Liver (tissue), 3 donors: Measurements from ENCODE around the gene MLLT10.

Experiments
- ATF3 ChIP-seq: IDR thresholded peaks from 2 replicates; pipeline ENCODE4 v1.6.1; 2016; ENCODE audit warnings: antibody characterized with exemption
- CTCF ChIP-seq: fragments of 150-350 bp; IDR thresholded peaks from 2 replicates; pipeline ENCODE4 v1.5.1; 2017; ENCODE audit warnings: improper control_type of control experiment, low read depth, low read length; ENCODE audit not compliant: missing input control
- FOXA1 ChIP-seq: IDR thresholded peaks from 2 replicates; pipeline ENCODE4 v1.6.1; 2016; ENCODE audit warnings: antibody characterized with exemption
- GABPA ChIP-seq, 2 donors: IDR thresholded peaks in 1 of 2; conservative IDR thresholded peaks in 1 of 2; 2 replicates each; pipeline ENCODE4 v1.6.1; 2016; ENCODE audit warnings: antibody characterized with exemption in 2 of 2, mild to moderate bottlenecking in 1 of 2, moderate library complexity in 1 of 2
- JUND ChIP-seq, 2 donors: IDR thresholded peaks; 2 replicates each; pipeline ENCODE4 v1.6.1; 2016; ENCODE audit warnings: antibody characterized with exemption in 2 of 2
- MAX ChIP-seq: IDR thresholded peaks from 2 replicates; pipeline ENCODE4 v1.6.1; 2016; ENCODE audit warnings: antibody characterized with exemption
- RAD21 ChIP-seq, 2 donors: IDR thresholded peaks; 2 replicates each; pipeline ENCODE4 v1.6.1; 2016; ENCODE audit warnings: antibody characterized with exemption in 2 of 2, mild to moderate bottlenecking in 2 of 2
- REST ChIP-seq: IDR thresholded peaks from 2 replicates; pipeline ENCODE4 v1.6.1; 2016; ENCODE audit warnings: antibody characterized with exemption, mild to moderate bottlenecking
- RXRA ChIP-seq, 2 donors: IDR thresholded peaks; 2 replicates each; pipeline ENCODE4 v1.6.1; 2017 to 2018; ENCODE audit warnings: antibody characterized with exemption in 2 of 2, mild to moderate bottlenecking in 1 of 2
- SP1 ChIP-seq: IDR thresholded peaks from 2 replicates; pipeline ENCODE4 v1.6.1; 2018; ENCODE audit warnings: antibody characterized with exemption, mild to moderate bottlenecking
- TAF1 ChIP-seq: conservative IDR thresholded peaks from 2 replicates; pipeline ENCODE4 v1.6.1; 2016; ENCODE audit warnings: antibody characterized with exemption, mild to moderate bottlenecking
- YY1 ChIP-seq: IDR thresholded peaks from 2 replicates; pipeline ENCODE4 v1.6.1; 2016; ENCODE audit warnings: antibody characterized with exemption, mild to moderate bottlenecking
- ZBTB33 ChIP-seq: IDR thresholded peaks from 2 replicates; pipeline ENCODE4 v1.6.1; 2016; ENCODE audit warnings: antibody characterized with exemption
- donor health status: healthy.
- donor health status: healthy.

GRCh38 chr10:21518149-21518640 lies 15.8 kb upstream of the MLLT10 start:
- no peak for TF ChIP-seq RAD21 (IDR thresholded peaks at IDR 0.05)
- TF ChIP-seq REST = no peak
- TF ChIP-seq MAX = no peak
- TF ChIP-seq CTCF = no peak
- TF ChIP-seq TAF1 = no peak
- no peak for TF ChIP-seq YY1
- TF ChIP-seq ATF3 = no peak
- TF ChIP-seq GABPA (IDR thresholded peaks at IDR 0.05 in 1 of 2, conservative IDR thresholded peaks at IDR 0.05 in 1 of 2) = no peak
- TF ChIP-seq JUND (IDR thresholded peaks at IDR 0.05) = no peak
- no peak for TF ChIP-seq SP1
- no peak for TF ChIP-seq FOXA1
- TF ChIP-seq RXRA (IDR thresholded peaks at IDR 0.05) = no peak
- TF ChIP-seq ZBTB33 = peak; percentile 25
